HG03060 (cell line): ENCODE results near the gene ZNF611.
"Not testable (repeated sequence)": the region's sequence is repeated elsewhere in the genome, so short reads cannot be mapped to it uniquely, and the experiment has no call there.

Source experiments
- ATAC-seq: cut with Tn5 transposase; IDR thresholded peaks from one replicate; pipeline ENCODE4 v1.9.1; 2021; ENCODE audit warnings: low read depth, moderate number of reproducible peaks; ENCODE audit not compliant: unreplicated experiment

Gene ZNF611

DNA sequence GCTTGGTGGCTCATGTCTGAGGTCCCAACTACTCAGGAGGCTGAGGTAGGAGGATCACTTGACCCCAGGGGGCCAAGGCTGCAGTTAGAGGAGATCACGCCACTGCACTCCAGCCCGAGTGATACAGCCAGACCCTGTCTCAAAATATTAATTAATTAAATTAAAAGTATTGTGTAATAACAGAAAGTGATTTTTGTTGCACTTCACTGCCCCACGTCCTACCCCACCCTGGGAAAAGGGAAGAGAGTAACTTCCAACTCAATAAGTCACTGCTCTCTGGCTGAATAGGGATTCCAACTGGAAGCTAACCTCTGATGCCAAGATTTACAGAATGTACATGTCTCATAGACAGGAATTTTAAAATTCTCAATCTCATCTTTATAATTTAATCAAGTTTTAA is 47.2 kb downstream of the ZNF611 start:
- no peak for ATAC-seq

DNA sequence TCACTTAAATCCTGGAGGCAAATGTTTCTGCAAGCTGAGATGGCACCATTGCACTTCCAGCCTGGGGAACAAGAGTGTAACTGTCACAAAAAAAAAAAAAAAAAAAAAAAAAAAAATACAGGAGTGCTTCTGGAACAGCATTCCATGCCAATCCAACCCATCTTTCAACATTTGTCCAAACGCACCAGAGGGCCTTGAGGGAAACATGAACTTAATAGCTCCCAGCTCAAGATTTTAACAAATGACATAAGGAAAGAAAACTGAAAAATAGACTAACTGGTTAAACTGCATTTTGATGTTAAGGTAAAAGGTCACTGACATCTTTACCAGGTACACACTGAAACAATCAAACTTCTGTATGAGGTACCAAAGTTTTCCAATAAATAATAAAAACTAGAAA is 49.0 kb downstream of the ZNF611 start:
- ATAC-seq: no peak

DNA sequence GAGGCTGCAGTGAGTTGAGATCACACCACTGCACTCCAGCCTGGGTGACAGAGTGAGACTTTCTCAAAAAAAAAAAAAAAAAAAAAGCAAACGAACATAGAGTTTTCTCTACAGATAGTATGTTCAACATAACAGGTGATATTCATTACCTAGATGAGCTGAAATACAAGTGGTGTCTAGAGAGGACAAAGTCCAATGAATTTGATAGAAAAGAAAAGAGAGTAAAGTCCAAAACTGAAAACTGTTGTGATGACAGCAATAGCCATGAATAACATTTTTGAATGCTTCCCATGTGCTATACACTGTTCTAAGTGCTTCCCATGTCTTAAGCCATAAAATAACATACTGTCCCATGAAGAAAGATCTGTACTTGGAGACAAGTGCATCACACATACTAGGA is 53.6 kb downstream of the ZNF611 start:
- ATAC-seq: not testable (repeated sequence)

GRCh38 chr19:52679598-52679997 is 55.2 kb downstream of the ZNF611 start:
- ATAC-seq: no peak

DNA sequence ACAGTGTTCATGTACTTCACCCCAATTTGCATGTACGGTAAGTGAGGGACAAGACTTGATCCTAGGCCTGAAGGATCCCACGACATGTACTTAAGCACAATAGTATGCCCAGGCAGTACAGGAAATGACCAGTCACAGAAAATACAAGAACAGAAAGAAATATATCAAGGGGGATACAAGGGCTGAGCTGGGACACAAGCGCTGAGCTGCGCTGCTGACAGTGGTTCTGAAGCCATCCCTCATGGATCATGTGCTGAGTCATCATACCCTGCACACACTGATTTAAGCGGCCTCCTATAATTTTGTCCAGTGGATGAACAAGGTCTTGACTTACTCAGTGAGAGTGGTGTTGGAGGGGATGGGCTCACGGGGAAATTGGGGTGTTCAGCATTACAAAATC is 59.6 kb downstream of the ZNF611 start:
- ATAC-seq: not testable (repeated sequence)

DNA sequence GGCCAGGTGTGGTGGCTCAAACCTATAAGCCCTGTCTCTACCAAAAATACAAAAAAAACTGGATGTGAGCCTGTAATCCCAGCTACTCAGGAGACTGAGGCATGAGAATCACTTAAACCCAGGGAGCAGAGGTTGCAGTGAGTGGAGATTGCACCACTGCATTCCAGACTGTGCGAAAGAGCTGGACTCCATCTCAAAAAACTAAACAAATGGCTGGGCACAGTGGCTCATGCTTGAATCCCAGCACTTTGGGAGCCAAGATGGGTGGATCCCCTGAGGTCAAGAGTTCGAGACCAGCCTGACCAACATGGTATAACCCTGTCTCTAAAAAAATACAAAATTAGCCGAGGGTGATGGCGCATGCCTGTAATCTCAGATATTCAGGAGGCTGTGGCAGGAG is 61.8 kb downstream of the ZNF611 start:
- ATAC-seq: no peak

DNA sequence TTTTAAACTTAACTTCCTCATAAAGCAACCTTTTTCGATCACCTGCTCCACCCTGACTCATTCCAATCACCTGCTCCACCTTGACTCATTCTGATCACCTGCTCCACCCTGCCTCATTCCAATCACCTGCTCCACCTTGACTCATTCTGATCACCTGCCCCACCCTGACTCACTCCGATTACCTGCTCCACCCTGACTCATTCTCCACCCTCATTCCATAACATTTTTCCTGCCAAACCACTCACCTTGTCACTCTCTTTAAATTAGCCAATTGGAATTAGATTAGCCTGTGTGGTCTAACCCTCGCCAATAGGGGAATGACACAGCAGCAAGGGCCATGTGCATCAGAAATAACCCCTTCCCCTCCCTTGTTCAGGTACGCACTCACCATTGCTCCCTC is 64.8 kb downstream of the ZNF611 start:
- no peak for ATAC-seq

- no peak for ATAC-seq
Measured at GRCh38 chr19:52669586-52669985, 65.3 kb downstream of the ZNF611 start.

GRCh38 chr19:52667972-52668371 is 66.9 kb downstream of the ZNF611 start:
- ATAC-seq: no peak

DNA sequence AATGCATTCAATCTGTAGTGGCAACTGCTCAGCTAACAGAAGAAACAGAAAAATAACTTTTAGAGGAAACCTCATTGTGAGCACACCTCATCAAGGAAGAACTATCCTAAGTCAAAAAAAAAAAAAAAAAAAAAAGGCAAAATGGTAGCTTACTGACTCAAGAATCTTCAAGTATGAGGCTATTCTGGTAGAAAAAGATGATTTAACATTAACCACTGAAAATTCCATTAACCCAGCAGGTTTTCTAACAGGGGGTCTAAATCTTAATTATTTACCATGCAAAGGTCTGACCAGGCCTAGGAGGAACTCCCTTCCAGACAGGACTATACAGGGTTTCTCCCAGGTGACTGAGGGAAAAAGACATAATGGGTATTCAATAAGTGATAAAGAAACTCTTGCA is 68.3 kb downstream of the ZNF611 start:
- no peak for ATAC-seq

DNA sequence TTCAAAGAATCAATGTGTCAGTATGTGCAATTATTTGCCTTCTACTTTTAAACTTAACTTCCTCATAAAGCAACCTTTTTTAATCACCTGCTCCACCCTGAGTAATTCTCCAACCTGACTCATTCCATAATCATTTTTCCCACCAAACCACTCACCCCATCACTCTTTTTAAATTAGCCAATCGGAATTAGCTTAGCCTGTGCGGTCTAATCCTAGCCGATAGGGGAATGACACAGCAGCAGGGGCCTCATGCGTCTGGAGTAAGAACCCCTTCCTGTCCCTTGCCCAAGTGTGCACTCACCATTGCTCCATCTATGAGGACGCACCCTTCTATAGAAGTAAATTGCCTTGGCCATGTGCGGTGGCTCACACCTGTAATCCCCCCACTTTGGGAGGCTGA is 69.3 kb downstream of the ZNF611 start:
- no peak for ATAC-seq

DNA sequence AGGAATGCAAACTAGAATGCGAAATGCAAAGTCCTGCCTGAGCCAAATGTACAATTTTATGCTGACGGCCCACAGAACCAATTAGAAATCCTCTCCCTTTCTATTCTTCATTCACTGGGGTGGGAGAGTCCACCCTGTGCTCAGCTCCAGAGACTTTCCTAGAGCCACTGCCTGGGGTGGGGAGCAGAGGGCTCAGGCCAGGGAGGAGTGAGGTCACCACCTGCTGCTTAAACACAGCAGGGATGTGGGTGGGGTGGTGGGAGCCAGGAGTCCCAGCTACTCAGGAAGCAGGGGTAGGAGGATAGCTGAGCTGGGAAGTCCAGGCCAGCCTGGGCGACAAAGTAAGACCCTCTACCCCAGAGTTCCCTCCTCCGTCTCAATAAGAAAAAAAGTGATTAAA is 69.8 kb downstream of the ZNF611 start:
- ATAC-seq: no peak

DNA sequence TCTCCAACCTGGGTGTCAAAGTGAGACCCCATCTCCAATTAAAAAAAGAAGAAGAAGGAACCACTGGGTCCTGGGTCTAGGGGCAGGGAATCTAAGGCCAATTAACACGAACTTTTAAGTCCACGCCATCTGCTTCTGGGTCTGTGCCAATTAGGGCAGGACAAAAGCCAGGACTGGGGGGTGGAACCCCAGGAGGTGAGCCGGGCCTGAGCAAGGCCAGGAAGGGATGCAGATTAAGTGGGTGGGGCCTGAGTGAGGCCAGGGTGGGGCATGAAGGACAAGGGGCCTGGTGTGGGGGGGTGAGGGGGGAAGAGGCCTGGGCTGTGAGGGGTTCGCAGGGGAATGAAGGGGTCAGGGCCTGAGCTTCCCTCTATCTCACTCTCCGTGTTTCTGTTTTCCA is 70.4 kb downstream of the ZNF611 start:
- ATAC-seq: no peak

GRCh38 chr19:52662631-52663030 is 72.2 kb downstream of the ZNF611 start:
- ATAC-seq: no peak

DNA sequence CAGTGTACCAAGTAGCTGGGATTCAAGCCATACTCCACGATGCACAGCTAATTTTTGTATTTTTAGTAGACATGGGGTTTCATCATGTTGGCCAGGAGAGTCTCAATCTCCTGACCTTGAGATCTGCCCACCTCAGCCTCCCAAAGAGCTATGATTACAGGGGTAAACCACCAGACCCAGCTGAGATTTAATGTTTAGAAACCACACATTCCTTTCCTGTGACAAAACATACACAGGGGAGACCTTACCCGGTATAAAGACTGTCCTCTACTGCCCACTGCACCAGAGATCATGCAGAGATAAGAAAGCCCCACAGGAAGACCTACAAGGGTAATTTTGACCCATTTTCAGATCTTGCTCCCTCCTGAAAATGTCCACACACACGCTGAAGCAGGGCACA is 73.9 kb downstream of the ZNF611 start:
- ATAC-seq: no peak

DNA sequence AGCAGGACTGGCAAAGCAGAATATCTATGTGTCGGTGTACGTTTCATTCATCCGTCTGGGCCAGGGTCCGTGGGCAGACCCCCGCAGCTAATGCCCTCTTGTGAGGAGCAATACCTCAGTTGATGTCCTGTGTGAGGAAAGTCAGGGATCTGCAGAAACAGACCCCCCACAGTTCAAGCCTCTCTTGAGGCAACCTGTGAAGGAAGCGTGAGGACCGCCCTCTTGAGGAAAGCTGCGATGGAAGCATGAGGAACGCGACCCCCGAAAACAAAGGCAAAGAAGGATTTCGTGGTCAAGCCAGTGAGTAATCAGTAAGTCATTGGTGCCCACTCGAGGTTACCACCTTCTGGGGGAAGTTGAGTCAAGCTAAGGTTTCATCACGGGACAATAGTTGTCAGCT is 75.8 kb downstream of the ZNF611 start:
- no peak for ATAC-seq

GRCh38 chr19:52658595-52658994 is 76.2 kb downstream of the ZNF611 start:
- ATAC-seq: no peak

DNA sequence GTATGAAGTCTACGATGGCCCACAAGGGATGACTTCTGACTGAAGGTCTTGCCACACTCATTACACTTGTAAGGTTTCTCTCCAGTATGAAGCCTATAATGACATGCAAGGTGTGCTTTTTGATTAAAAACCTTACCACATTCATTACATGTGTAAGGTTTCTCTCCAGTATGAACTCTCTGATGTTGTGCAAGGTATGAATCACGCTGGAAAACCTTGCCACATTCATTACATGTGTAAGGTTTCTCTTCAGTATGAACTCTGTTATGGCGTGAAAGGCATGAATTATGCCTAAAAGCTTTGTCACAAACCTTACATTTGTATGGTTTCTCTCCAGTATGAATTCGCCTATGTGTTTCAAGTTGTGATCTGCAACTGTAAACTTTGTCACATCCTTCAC is 81.7 kb downstream of the ZNF611 start:
- ATAC-seq: no peak
